ENCODE measurements around the gene PALM. TPM values are rescaled to one million over a fixed set of nuclear protein-coding genes. Genes with fewer than 3 reads are reported as not detected.
A peak's percentile ranks its signal among the peaks of the same experiment; 100 is the strongest.

Gene PALM
- total and polyA plus RNA-seq, 12 donors = 12.5 to 36.7 (median 18.7) TPM

DNA sequence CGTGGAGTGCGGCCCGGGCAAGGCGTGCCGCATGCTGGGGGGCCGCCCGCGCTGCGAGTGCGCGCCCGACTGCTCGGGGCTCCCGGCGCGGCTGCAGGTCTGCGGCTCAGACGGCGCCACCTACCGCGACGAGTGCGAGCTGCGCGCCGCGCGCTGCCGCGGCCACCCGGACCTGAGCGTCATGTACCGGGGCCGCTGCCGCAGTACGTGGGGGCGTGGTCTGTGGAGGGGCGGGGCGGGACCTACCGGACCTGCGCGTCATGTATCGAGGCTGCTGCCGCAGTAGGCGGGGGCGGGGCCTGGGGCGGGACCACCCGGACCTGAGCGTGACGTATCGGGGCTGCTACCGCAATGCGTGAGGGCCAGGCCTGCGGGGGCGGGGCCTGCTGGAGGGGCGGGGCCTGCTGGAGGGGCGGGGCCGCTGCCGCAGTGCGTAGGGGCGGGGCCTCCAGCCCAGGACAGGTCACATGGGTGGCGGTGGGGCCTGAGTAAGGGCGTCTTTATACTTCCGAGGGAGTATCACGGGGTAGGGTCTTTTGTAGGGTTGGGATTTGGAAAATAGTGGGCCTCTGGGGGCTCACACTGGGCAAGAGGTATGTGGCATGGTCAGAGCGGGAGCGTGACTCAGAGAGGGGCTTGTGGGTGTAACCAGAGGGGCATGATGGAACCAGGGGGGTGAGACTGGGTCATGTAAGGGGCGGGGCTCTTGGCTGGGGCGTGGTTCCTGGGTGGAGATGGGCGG, 28.3 kb upstream of the PALM start:
- 1 to 2% methylated on average over 68 to 70 of the region's 70 CpGs for WGBS, 2 donors
- DNase-seq (peak; percentile 99 to 100), ATAC-seq (peak; percentile 82 to 91 (median 88))
- intact Hi-C loops (cut with DNase I) = loop anchor here in 1 of 10 donors (2.0 kb wide), 1 partner anchor 18 kb away; the partner anchor contains the start of gene RNF126
- H3K36me3 ChIP-seq = peaks cover 0 to 13% (median 0%) of the 10 kb centered on the region in 9 donors
- TF ChIP-seq, protein P1, sequence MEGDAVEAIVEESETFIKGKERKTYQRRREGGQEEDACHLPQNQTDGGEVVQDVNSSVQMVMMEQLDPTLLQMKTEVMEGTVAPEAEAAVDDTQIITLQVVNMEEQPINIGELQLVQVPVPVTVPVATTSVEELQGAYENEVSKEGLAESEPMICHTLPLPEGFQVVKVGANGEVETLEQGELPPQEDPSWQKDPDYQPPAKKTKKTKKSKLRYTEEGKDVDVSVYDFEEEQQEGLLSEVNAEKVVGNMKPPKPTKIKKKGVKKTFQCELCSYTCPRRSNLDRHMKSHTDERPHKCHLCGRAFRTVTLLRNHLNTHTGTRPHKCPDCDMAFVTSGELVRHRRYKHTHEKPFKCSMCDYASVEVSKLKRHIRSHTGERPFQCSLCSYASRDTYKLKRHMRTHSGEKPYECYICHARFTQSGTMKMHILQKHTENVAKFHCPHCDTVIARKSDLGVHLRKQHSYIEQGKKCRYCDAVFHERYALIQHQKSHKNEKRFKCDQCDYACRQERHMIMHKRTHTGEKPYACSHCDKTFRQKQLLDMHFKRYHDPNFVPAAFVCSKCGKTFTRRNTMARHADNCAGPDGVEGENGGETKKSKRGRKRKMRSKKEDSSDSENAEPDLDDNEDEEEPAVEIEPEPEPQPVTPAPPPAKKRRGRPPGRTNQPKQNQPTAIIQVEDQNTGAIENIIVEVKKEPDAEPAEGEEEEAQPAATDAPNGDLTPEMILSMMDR (IDR thresholded peaks at IDR 0.05) = peak in 8 of 9 donors; percentile 27 to 68 (median 52)
- H3K4me1 ChIP-seq = peaks cover 10 to 43% (median 33%) of the 10 kb centered on the region in 9 donors
- no peaks in the 10 kb centered on the region for H3K9me3 ChIP-seq
- peak overlapping the region; percentile 49 to 87 (median 76) for H3K4me3 ChIP-seq
- H3K27ac ChIP-seq = peak overlapping the region; percentile 84 to 99 (median 97)
- peaks cover 0 to 20% (median 0%) of the 10 kb centered on the region in 7 donors for H3K27me3 ChIP-seq

DNA sequence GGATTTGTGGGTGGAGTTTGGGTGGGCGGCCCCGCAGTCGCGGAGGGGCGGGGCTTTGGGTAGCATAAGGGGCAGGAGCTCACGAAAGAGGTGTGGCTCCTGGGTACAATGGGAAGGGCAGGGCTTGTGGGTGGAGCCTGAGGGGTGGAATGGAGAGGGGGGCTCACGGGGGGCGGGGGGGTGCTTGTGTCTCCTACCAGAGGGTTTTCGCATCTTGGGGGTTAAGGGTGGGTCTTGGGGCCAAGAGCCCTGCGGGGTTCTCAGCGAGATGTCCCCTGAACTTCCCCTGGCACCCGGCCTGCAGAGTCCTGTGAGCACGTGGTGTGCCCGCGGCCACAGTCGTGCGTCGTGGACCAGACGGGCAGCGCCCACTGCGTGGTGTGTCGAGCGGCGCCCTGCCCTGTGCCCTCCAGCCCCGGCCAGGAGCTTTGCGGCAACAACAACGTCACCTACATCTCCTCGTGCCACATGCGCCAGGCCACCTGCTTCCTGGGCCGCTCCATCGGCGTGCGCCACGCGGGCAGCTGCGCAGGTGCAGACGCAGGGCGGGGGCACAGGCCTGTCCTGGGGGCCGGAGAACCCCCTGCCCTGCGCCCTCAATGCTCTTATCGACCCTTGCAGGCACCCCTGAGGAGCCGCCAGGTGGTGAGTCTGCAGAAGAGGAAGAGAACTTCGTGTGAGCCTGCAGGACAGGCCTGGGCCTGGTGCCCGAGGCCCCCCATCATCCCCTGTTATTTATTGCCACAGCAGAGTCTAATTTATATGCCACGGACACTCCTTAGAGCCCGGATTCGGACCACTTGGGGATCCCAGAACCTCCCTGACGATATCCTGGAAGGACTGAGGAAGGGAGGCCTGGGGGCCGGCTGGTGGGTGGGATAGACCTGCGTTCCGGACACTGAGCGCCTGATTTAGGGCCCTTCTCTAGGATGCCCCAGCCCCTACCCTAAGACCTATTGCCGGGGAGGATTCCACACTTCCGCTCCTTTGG, 27.4 kb upstream of the PALM start:
- TF ChIP-seq, protein P1 (IDR thresholded peaks at IDR 0.05) = no peak
- ATAC-seq = peak in 1 of 8 donors; percentile 3
- H3K36me3 ChIP-seq = peaks cover 0 to 13% (median 0%) of the 10 kb centered on the region in 9 donors
- intact Hi-C loops (cut with DNase I) = loop anchor here in 1 of 10 donors (2.0 kb wide), 1 partner anchor 19 kb away; the partner anchor contains the start of gene RNF126
- peaks cover 7 to 38% (median 27%) of the 10 kb centered on the region in 9 donors for H3K4me1 ChIP-seq
- peak overlapping the region in 7 of 10 donors; percentile 18 to 87 (median 73) for H3K4me3 ChIP-seq
- peak overlapping the region in 8 of 10 donors; percentile 37 to 99 (median 96) for H3K27ac ChIP-seq
- 69 to 74% methylated on average over 54 of the region's 54 CpGs for WGBS, 2 donors
- H3K9me3 ChIP-seq = no peaks in the 10 kb centered on the region
- peaks cover 0 to 14% (median 0%) of the 10 kb centered on the region in 7 donors for H3K27me3 ChIP-seq
- peak; percentile 90 for DNase-seq

DNA sequence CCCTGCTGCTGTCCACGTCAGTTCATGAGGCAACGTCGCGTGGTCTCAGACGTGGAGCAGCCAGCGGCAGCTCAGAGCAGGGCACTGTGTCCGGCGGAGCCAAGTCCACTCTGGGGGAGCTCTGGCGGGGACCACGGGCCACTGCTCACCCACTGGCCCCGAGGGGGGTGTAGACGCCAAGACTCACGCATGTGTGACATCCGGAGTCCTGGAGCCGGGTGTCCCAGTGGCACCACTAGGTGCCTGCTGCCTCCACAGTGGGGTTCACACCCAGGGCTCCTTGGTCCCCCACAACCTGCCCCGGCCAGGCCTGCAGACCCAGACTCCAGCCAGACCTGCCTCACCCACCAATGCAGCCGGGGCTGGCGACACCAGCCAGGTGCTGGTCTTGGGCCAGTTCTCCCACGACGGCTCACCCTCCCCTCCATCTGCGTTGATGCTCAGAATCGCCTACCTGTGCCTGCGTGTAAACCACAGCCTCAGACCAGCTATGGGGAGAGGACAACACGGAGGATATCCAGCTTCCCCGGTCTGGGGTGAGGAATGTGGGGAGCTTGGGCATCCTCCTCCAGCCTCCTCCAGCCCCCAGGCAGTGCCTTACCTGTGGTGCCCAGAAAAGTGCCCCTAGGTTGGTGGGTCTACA, 25.9 kb upstream of the PALM start:
- TF ChIP-seq, protein P1 (IDR thresholded peaks at IDR 0.05) = no peak
- intact Hi-C loops (cut with DNase I) = no loop called here
- H3K27me3 ChIP-seq = peaks cover 0 to 3% (median 0%) of the 10 kb centered on the region in 7 donors
- WGBS, 2 donors = 79 to 86% methylated on average over 25 of the region's 25 CpGs
- H3K9me3 ChIP-seq = no peaks in the 10 kb centered on the region
- H3K36me3 ChIP-seq = peaks cover 0 to 13% (median 0%) of the 10 kb centered on the region in 9 donors
- H3K4me1 ChIP-seq = peaks cover 2 to 25% (median 15%) of the 10 kb centered on the region in 9 donors
- no peak for DNase-seq
- ATAC-seq = no peak
- no peak overlapping the region for H3K27ac ChIP-seq
- no peak overlapping the region for H3K4me3 ChIP-seq

Data from heart right ventricle (tissue), 16 donors.